K562 (cell line): ENCODE results near the gene VASH2. TPM values are rescaled to one million over a fixed set of nuclear protein-coding genes. Genes with fewer than 3 reads are reported as not detected.

Experiments used
- polyA plus RNA-seq, 8 experiments: library from polyadenylated mRNA; depleted of rRNA in 4 of 8; stranded (reverse) in 5 of 8; unstranded in 3 of 8; fragments of >200 nt; fragmentation: Nextera tagmentation in 2 of 8; fragmentation: Illumina TruSeq in 1 of 8; extraction: Ambion mirVana in 2 of 8; extraction: Trizol in 1 of 8; gene quantifications; 2 replicates each; pipeline versions ENCODE4 v1.2.1 to v1.2.3, GENCODE V29; 2011 to 2014; ENCODE audit warnings: inconsistent platforms in 1 of 8, missing spikeins in 1 of 8
- total RNA-seq, 7 experiments: library from RNA; depleted of rRNA in 6 of 7; stranded (reverse); fragments of >200 nt in 6 of 7; fragmentation: Illumina TruSeq in 2 of 7; extraction: Trizol in 2 of 7; gene quantifications; 2 replicates each; pipeline versions ENCODE4 v1.2.1 to v1.2.3, GENCODE V29; 2011 to 2021; ENCODE audit warnings: low replicate concordance in 1 of 7
- TF ChIP-seq, protein P1 (sequence below), 2 experiments: fragments of 450-650 bp; formaldehyde crosslinking in 1 of 2; IDR thresholded peaks; 2 replicates each; pipeline versions ENCODE4 v1.4.0 to v1.6.1; 2014 to 2020; ENCODE audit warnings: mild to moderate bottlenecking in 2 of 2, borderline replicate concordance in 1 of 2, low read depth in 1 of 2

Gene VASH2
- total and polyA plus RNA-seq, 9 of the 15 experiments (the other 6 are each of a cell fraction or from before 2014, with no cell fraction given) = 0.04 to 0.40 (median 0.10) TPM; not detected in 1

DNA sequence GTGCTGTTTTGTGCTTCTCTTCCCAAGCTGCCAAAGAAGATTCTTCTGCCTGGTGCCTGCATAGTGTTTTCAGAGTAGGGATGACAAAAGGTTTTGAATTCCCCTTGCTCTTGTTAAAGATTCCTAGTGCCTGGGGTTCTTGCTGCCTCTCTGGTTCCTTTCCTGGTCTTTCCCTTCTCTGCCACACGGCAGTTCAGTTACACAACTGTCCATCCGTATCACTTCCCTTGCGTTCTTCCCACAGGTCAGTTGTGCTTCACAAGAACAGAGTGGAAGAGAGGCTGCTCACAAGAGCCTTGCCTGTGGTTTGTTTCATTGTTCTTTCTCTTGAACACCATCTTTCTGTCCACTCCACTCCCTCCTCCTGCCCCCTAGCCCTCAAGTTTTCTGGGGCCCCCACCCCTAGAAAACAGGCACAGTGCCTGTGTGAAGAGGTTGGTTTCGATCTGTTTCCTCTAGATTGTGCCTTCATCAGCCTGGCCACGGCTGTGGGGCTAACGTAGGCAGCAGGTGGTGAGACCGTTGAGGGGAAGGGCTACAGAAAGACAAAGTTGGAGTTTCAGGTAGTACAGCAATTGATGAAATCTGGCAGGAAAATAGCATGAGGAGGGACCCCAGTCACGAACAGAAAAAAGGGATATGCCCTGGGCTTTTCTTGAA, 5.8 kb downstream of the VASH2 start (continued):
- TF ChIP-seq, protein P1, sequence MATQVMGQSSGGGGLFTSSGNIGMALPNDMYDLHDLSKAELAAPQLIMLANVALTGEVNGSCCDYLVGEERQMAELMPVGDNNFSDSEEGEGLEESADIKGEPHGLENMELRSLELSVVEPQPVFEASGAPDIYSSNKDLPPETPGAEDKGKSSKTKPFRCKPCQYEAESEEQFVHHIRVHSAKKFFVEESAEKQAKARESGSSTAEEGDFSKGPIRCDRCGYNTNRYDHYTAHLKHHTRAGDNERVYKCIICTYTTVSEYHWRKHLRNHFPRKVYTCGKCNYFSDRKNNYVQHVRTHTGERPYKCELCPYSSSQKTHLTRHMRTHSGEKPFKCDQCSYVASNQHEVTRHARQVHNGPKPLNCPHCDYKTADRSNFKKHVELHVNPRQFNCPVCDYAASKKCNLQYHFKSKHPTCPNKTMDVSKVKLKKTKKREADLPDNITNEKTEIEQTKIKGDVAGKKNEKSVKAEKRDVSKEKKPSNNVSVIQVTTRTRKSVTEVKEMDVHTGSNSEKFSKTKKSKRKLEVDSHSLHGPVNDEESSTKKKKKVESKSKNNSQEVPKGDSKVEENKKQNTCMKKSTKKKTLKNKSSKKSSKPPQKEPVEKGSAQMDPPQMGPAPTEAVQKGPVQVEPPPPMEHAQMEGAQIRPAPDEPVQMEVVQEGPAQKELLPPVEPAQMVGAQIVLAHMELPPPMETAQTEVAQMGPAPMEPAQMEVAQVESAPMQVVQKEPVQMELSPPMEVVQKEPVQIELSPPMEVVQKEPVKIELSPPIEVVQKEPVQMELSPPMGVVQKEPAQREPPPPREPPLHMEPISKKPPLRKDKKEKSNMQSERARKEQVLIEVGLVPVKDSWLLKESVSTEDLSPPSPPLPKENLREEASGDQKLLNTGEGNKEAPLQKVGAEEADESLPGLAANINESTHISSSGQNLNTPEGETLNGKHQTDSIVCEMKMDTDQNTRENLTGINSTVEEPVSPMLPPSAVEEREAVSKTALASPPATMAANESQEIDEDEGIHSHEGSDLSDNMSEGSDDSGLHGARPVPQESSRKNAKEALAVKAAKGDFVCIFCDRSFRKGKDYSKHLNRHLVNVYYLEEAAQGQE (IDR thresholded peaks at IDR 0.05; ENCODE audit: borderline replicate concordance) = no peak
- TF ChIP-seq, protein P1 (CRISPR knock-in tag; IDR thresholded peaks at IDR 0.05; ENCODE audit: low read depth) = no peak
